Breast epithelium (tissue), 3 donors: ENCODE results near the gene ATP6V0E2.

ENCODE experiments used
- CTCF ChIP-seq, 3 donors: fragments of 450-650 bp; IDR thresholded peaks; one replicate each; pipeline ENCODE4 v1.5.1; 2016 to 2017; ENCODE audit warnings: antibody characterized with exemption in 3 of 3, mild to moderate bottlenecking in 3 of 3, moderate library complexity in 3 of 3
- POLR2A ChIP-seq: fragments of 450-650 bp; IDR thresholded peaks from one replicate; pipeline ENCODE4 v1.6.1; 2016; ENCODE audit warnings: antibody characterized with exemption, mild to moderate bottlenecking, moderate library complexity

- TF ChIP-seq CTCF (IDR thresholded peaks at IDR 0.05) (no peak), POLR2A (no peak)
Measured at GRCh38 chr7:149864751-149865150, 9.0 kb upstream of the ATP6V0E2 start.
